NCI-H146 (cell line): Measurements from ENCODE around the gene PIP5K1B.

Experiments used
- DNase-seq: peaks from one replicate; lab custom pipeline; 2025; lab: John Stamatoyannopoulos, UW

Gene PIP5K1B

GRCh38 chr9:68913054-68913453 lies 208.0 kb downstream of the PIP5K1B start:
- DNase-seq: no peak

GRCh38 chr9:68914751-68915150 lies 209.7 kb downstream of the PIP5K1B start:
- DNase-seq: peak; percentile 10

- DNase-seq: no peak
Measured at GRCh38 chr9:68919661-68920060, 214.6 kb downstream of the PIP5K1B start.

- DNase-seq: no peak
Measured at GRCh38 chr9:68920921-68921320, 215.9 kb downstream of the PIP5K1B start.

GRCh38 chr9:68923480-68923879 lies 218.4 kb downstream of the PIP5K1B start:
- DNase-seq: no peak

GRCh38 chr9:68925175-68925574 lies 220.1 kb downstream of the PIP5K1B start:
- no peak for DNase-seq

- no peak for DNase-seq
Measured at GRCh38 chr9:68927165-68927564, 222.1 kb downstream of the PIP5K1B start.

- DNase-seq: no peak
Measured at GRCh38 chr9:68931821-68932220, 226.8 kb downstream of the PIP5K1B start.

- DNase-seq: no peak
Measured at GRCh38 chr9:68932458-68932857, 227.4 kb downstream of the PIP5K1B start.

GRCh38 chr9:68933434-68934328 lies 228.6 kb downstream of the PIP5K1B start:
- no peak for DNase-seq

GRCh38 chr9:68934329-68934644 lies 229.2 kb downstream of the PIP5K1B start:
- DNase-seq: no peak

- no peak for DNase-seq
Measured at GRCh38 chr9:68940573-68940972, 235.5 kb downstream of the PIP5K1B start.

- no peak for DNase-seq
Measured at GRCh38 chr9:68941780-68942459, 236.9 kb downstream of the PIP5K1B start.

- DNase-seq: no peak
Measured at GRCh38 chr9:68942790-68943189, 237.8 kb downstream of the PIP5K1B start.

GRCh38 chr9:68947015-68947414 lies 242.0 kb downstream of the PIP5K1B start:
- DNase-seq: no peak

- DNase-seq: no peak
Measured at GRCh38 chr9:68947842-68948569, 243.0 kb downstream of the PIP5K1B start.

GRCh38 chr9:68949271-68950000 lies 244.4 kb downstream of the PIP5K1B start:
- DNase-seq: no peak

GRCh38 chr9:68950188-68950587 lies 245.1 kb downstream of the PIP5K1B start:
- no peak for DNase-seq

- no peak for DNase-seq
Measured at GRCh38 chr9:68950689-68951088, 245.6 kb downstream of the PIP5K1B start.

GRCh38 chr9:68951879-68952659 lies 247.0 kb downstream of the PIP5K1B start:
- DNase-seq: no peak

GRCh38 chr9:68953771-68954170 lies 248.7 kb downstream of the PIP5K1B start:
- no peak for DNase-seq
